ENCODE results near the gene FAM240A. TPM values are rescaled to one million over a fixed set of nuclear protein-coding genes. Genes with fewer than 3 reads are reported as not detected.

FAM240A gene
- total RNA-seq, 1 donor, result 0.36 TPM

- H3K36me3 ChIP-seq (ENCODE audit: insufficient read depth, low read length), result no peaks in the 10 kb centered on the region
- H3K79me2 ChIP-seq (ENCODE audit: insufficient read depth, low read length), result no peaks in the 10 kb centered on the region
- peaks cover 30% of the 10 kb centered on the region for H3K27me3 ChIP-seq (ENCODE audit: insufficient read depth, low read length)
- no peaks in the 10 kb centered on the region for H3K4me1 ChIP-seq (ENCODE audit: insufficient read depth, low read length)
- TF ChIP-seq CTCF (IDR thresholded peaks at IDR 0.05; ENCODE audit: extremely low read depth, low read depth, low read length), result no peak
- no peak overlapping the region for H2AFZ ChIP-seq (ENCODE audit: low read length)
- no peak overlapping the region for H3K4me2 ChIP-seq (ENCODE audit: insufficient read depth, low read length)
- no peaks in the 10 kb centered on the region for H3K9me3 ChIP-seq (ENCODE audit: low read depth, low read length)
- no peak for DNase-seq (ENCODE audit: insufficient read length, low spot score, missing footprints)
- H3K4me3 ChIP-seq (ENCODE audit: insufficient read depth, low read length), result no peak overlapping the region
- H3K27ac ChIP-seq (ENCODE audit: low read depth, low read length), result no peak overlapping the region
- no peaks in the 10 kb centered on the region for H4K20me1 ChIP-seq (ENCODE audit: insufficient read depth, low read length)
These were observed 26.9 kb downstream of the FAM240A start for GRCh38 chr3:46639221-46639620.

GRCh38 chr3:46640927-46641326 lies 28.6 kb downstream of the FAM240A start:
- DNase-seq (ENCODE audit: insufficient read length, low spot score, missing footprints), result no peak
- H2AFZ ChIP-seq (ENCODE audit: low read length), result no peak overlapping the region
- H4K20me1 ChIP-seq (ENCODE audit: insufficient read depth, low read length), result no peaks in the 10 kb centered on the region
- TF ChIP-seq CTCF (IDR thresholded peaks at IDR 0.05; ENCODE audit: extremely low read depth, low read depth, low read length), result no peak
- no peaks in the 10 kb centered on the region for H3K79me2 ChIP-seq (ENCODE audit: insufficient read depth, low read length)
- peaks cover 28% of the 10 kb centered on the region for H3K27me3 ChIP-seq (ENCODE audit: insufficient read depth, low read length)
- no peaks in the 10 kb centered on the region for H3K36me3 ChIP-seq (ENCODE audit: insufficient read depth, low read length)
- no peak overlapping the region for H3K4me3 ChIP-seq (ENCODE audit: insufficient read depth, low read length)
- no peaks in the 10 kb centered on the region for H3K9me3 ChIP-seq (ENCODE audit: low read depth, low read length)
- no peaks in the 10 kb centered on the region for H3K4me1 ChIP-seq (ENCODE audit: insufficient read depth, low read length)
- no peak overlapping the region for H3K27ac ChIP-seq (ENCODE audit: low read depth, low read length)
- no peak overlapping the region for H3K4me2 ChIP-seq (ENCODE audit: insufficient read depth, low read length)

- Histone ChIP-seq H2AFZ (ENCODE audit: low read length) (no peak overlapping the region), H3K4me2 (ENCODE audit: insufficient read depth, low read length) (no peak overlapping the region), H3K79me2 (ENCODE audit: insufficient read depth, low read length) (no peaks in the 10 kb centered on the region), H3K27ac (ENCODE audit: low read depth, low read length) (no peak overlapping the region), H3K9me3 (ENCODE audit: low read depth, low read length) (no peaks in the 10 kb centered on the region), H3K36me3 (ENCODE audit: insufficient read depth, low read length) (no peaks in the 10 kb centered on the region), H4K20me1 (ENCODE audit: insufficient read depth, low read length) (no peaks in the 10 kb centered on the region), H3K4me3 (ENCODE audit: insufficient read depth, low read length) (no peak overlapping the region), H3K27me3 (ENCODE audit: insufficient read depth, low read length) (peaks cover 24% of the 10 kb centered on the region), H3K4me1 (ENCODE audit: insufficient read depth, low read length) (no peaks in the 10 kb centered on the region)
- TF ChIP-seq CTCF (IDR thresholded peaks at IDR 0.05; ENCODE audit: extremely low read depth, low read depth, low read length), result no peak
- no peak for DNase-seq (ENCODE audit: insufficient read length, low spot score, missing footprints)
These were observed 30.6 kb downstream of the FAM240A start for GRCh38 chr3:46642971-46643370.

GRCh38 chr3:46643701-46644100 lies 31.4 kb downstream of the FAM240A start:
- no peaks in the 10 kb centered on the region for H3K36me3 ChIP-seq (ENCODE audit: insufficient read depth, low read length)
- H3K4me2 ChIP-seq (ENCODE audit: insufficient read depth, low read length), result no peak overlapping the region
- TF ChIP-seq CTCF (IDR thresholded peaks at IDR 0.05; ENCODE audit: extremely low read depth, low read depth, low read length), result no peak
- H3K27ac ChIP-seq (ENCODE audit: low read depth, low read length), result no peak overlapping the region
- H3K4me3 ChIP-seq (ENCODE audit: insufficient read depth, low read length), result no peak overlapping the region
- H3K27me3 ChIP-seq (ENCODE audit: insufficient read depth, low read length), result peaks cover 24% of the 10 kb centered on the region
- no peaks in the 10 kb centered on the region for H3K4me1 ChIP-seq (ENCODE audit: insufficient read depth, low read length)
- no peaks in the 10 kb centered on the region for H4K20me1 ChIP-seq (ENCODE audit: insufficient read depth, low read length)
- DNase-seq (ENCODE audit: insufficient read length, low spot score, missing footprints), result no peak
- H3K79me2 ChIP-seq (ENCODE audit: insufficient read depth, low read length), result no peaks in the 10 kb centered on the region
- H2AFZ ChIP-seq (ENCODE audit: low read length), result no peak overlapping the region
- no peaks in the 10 kb centered on the region for H3K9me3 ChIP-seq (ENCODE audit: low read depth, low read length)
